Erythroblast (primary cell): Measurements from ENCODE around the gene KIF19.

Experiments
- DNase-seq, 2 experiments: peaks; one replicate each; lab custom pipeline; 2025; lab: John Stamatoyannopoulos, UW
- GATA1 ChIP-seq: IDR thresholded peaks from 2 replicates; pipeline ENCODE4 v1.6.1; 2011; ENCODE audit warnings: low read depth, mild to moderate bottlenecking, control low read depth, low read length, moderate library complexity
- POLR2A ChIP-seq: IDR thresholded peaks from 2 replicates; pipeline ENCODE4 v1.6.1; 2011; ENCODE audit warnings: mild to moderate bottlenecking, low read length

The KIF19 gene

DNA sequence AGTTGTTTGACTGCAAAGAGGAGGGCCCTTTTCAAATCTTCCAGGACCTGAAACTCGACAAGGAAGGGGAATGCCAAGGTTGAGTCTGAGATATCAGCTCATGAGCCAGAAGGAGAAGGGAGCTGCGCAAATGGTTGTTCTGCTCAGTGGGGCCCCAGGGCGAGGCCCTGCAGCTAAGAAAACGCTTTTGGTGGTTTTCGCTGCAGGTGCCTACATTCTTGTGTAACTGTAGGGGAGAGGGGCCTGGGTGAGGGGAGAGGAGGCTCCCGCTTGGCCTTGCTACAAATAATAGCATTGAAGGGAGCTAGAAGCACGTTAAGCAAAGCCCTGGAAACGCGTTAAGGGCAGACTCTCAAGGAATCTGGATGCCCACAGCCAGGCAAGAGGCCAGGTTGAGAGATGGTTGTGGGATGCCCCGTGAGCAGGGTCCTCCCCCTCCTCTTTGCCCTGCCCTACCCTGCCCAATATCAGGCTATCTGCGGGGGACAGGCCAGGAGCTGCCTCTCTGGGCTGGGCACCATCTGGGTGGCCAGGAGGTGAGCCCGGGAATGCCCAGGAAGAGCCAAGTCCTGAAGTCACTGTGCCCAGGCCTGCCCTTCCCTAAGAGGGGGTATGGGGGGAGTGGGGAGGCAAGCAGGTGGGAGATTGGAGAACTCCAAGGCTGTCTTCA is 63.2 kb downstream of the KIF19 start:
- no peak for TF ChIP-seq POLR2A
- TF ChIP-seq GATA1: no peak
- DNase-seq: no peak

DNA sequence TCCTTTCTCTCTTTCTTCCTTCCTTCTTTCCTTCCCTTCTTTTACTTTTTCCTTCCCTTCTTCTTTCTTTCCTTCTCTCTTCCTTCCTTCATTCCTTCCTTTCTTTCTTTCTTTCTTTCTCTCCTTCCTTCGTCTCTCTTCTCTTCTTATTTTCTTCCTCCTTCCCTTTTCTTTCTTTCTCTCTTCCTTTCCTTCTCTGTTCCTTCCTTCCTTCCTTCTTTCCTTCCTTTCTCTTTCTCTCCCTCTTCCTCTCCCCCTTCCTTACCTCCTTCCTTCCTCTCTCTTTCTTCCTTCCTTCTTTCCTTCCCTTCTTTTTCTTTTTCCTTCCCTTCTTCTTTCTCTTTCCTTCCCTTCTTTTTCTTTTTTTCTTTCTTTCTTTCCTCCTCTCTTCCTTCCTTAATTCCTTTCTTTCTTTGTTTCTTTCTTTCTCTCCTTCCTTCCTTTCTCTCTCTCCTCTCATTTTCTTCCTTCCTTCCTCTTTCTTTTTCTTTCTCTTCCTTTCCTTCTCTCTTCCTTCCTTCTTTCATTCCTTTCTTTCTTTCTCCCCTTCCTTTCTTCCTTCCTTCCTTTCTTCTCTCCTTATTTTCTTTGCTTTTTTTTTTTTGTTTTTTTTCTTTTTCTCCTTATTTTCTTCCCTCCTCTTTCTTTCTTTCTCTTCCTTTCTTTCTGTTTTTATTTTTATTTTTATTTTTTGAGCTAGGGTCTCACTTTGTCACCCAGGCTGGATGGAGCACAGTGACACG is 64.1 kb downstream of the KIF19 start:
- no peak for DNase-seq
- TF ChIP-seq GATA1 (no peak), POLR2A (no peak)

DNA sequence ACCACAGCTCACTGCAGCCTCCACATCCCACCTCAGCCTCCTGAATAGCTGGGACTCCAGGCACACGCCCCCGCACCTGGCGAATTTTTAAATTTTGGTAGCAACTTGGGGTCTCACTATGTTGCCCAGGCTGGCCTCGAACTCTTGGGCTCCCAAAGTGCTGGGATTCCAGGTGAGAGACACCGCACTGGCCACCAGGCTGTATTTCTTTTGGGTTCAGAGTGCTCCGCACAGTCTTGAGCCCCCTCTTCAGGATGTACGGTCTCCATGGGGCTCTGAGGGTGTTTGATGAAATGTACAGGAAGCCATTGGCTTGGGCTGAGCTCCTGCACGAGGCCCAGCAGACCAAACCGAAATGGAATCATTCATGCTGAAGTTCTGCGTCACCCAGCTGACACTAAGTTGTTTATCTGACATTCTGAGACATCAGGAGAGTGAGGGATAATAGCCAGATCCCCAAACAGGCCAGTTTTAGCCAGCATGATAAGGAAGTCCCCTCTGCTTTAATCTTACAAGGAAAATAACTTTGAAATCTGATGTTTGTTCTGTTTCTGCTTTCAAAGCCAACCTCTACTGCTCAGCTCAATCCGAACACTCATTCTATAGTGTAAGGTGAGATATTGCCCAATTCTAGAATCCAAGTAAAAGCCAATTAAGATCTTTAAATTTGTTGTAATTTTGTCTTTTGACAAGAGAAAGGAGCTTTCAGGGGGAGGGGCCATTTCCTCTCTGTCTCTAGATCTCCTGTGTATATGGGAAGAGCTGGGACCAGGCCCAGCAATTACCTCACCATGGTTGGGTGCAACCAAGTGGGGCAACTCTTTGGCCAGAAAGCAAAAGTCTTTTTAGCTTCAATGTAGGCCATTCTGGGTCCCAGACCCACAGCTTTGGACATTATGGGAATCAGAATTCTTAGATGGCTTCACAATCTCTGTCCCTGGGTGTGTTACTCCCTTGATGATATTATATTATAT is 64.9 kb downstream of the KIF19 start:
- TF ChIP-seq POLR2A (no peak), GATA1 (no peak)
- DNase-seq: no peak

DNA sequence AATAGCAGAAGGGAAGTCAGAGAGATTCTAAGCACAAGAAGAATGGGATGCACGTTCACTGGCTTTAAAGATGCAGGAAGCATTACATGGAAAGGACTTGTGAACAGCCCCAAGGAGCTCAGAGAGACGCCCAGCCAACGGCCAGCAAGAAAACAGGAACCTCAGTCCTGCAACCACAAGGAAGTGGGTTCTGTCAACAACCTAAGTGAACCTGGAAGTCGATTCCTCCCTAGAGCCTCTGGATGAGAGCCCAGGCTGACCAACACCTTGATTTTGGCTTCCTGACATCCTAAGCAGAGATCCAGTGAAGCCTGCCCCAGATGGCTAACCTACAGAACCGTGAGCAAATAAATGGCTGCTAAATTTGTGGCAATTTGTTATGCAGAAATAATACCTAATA is 65.7 kb downstream of the KIF19 start:
- TF ChIP-seq POLR2A (no peak), GATA1 (no peak)
- DNase-seq: no peak

- TF ChIP-seq GATA1: no peak
- TF ChIP-seq POLR2A: no peak
- no peak for DNase-seq
These were observed 66.8 kb downstream of the KIF19 start for GRCh38 chr17:74392848-74393247.

DNA sequence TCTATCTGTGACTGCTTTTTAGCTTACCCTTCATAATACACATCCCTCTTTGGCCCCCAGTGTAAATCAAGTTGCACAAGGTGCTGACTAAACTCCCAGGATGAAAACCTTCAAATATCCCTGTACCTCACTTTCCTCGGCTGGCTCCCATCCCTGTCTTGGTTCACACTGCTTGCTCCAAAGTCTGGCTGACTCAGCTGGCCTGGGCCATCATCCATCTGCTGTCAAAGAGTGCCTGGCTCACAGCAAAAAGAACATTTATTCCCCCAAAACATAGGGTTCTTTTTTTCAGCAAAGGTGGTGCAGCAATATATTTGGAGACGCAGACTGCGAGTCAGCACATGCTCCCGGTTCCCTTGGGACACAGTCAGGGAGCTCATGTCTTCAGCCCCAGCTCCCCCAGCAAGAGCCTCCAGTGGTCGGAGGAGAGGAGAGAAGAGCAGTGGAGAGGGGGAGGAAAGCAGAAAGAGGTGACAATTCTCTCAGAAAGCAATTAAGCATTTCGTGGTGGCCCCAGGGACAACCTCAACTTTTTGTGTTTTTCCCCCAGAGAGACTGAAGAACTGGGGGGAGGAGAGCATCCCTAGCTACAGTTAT is 67.4 kb downstream of the KIF19 start:
- no peak for DNase-seq
- TF ChIP-seq GATA1 (no peak), POLR2A (no peak)

GRCh38 chr17:74394275-74394950 is 68.4 kb downstream of the KIF19 start:
- no peak for DNase-seq
- no peak for TF ChIP-seq POLR2A

DNA sequence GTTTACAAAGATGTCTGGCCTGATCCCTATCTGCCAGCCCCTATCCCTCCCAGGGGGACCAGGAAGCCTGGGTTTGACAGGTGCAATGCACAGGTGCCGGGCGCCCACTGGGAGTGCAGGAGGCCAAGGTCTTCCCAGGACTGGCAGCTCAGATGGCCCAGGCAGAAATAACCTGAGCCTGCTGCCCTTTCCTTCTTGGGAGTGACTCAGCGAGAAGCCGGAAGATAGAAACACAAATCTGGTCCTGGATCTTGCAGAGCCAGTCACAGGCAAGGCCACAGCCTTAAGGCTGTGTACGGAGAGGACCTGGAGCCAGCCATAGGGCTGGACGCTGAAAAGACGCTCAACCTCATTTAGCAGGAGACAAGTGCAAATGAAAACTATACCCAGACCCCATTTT is 69.0 kb downstream of the KIF19 start:
- TF ChIP-seq POLR2A: no peak
- TF ChIP-seq GATA1: no peak
- no peak for DNase-seq

DNA sequence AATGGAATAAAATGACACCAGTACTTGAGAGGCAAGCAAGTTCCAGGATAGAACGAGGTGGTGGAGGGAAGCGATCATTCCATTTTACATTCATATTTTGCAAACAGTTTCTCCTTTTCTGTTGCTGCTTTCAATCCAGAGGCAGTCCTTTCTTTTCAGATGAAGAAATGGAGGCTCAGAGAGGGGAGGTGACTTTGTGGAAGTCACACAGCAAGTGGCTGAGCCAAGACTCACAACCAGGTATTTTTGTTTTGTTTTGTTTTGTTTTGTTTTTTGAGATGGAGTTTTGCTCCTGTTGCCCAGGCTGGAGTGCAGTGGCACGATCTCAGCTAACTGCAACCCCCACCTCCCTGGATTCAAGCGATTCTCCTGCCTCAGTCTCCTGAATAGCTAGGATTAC is 70.5 kb downstream of the KIF19 start:
- TF ChIP-seq POLR2A (no peak), GATA1 (no peak)
- DNase-seq: no peak

DNA sequence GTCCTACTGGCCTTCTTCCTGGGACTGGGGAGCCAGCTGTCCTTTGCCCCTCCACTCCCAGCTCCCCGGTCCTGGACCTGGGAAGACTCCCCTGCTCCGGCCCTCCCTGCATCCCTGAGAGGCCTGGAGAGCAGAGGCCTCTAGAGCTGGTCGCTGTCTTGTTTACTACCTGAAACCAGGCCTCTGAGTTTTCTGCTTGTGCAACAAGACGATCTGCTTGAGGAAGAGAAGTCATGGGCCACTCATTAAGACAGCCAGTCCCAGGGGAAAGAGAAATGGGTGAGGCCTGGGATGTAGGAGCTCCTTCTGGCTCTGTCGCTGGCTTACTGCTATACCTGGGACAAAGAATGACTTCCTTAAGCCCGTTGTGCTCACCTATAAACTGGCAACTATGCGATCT is 76.0 kb downstream of the KIF19 start:
- no peak for DNase-seq
- TF ChIP-seq GATA1: no peak
- TF ChIP-seq POLR2A: no peak

- no peak for DNase-seq
These were observed 77.6 kb downstream of the KIF19 start for GRCh38 chr17:74403512-74404137.

GRCh38 chr17:74404218-74404617 is 78.2 kb downstream of the KIF19 start:
- no peak for TF ChIP-seq GATA1
- TF ChIP-seq POLR2A: no peak
- DNase-seq: no peak

More at GRCh38 chr17:74403512-74404137, 77.6 kb downstream of the KIF19 start:
- TF ChIP-seq GATA1: no peak
- TF ChIP-seq POLR2A: no peak
